HG03558 (cell line): ENCODE results near the gene EYA4.
"Not testable (repeated sequence)": the region's sequence is repeated elsewhere in the genome, so short reads cannot be mapped to it uniquely, and the experiment has no call there.

ENCODE experiments used
- ATAC-seq: cut with Tn5 transposase; IDR thresholded peaks from one replicate; pipeline ENCODE4 v1.9.1; 2021; ENCODE audit warnings: moderate number of reproducible peaks; ENCODE audit not compliant: unreplicated experiment; ENCODE audit errors: extremely low read depth

Gene EYA4

DNA sequence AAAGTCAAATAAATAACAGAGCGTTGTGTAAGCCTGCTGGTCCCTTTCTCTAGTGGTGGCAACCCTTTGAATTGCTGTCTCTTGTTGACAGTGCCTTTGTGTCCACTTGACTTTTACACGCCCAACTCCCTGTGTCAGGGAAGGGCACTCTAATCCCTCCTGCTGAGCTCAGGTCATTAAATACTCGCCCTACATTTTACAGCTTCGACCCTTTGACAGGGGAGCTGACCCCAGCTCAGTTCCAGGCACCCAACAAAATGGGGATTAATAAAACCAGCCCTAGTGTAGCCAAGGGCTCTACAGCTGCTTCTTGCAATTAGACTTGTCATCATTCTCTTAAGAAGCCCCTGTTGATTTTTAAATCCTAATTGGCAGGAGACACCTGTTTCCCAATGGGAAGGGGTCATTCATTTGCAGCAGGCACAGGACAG, 308.2 kb downstream of the EYA4 start:
- ATAC-seq = no peak

- ATAC-seq = no peak
Observed at GRCh38 chr6:133550026-133550425, 308.9 kb downstream of the EYA4 start.

DNA sequence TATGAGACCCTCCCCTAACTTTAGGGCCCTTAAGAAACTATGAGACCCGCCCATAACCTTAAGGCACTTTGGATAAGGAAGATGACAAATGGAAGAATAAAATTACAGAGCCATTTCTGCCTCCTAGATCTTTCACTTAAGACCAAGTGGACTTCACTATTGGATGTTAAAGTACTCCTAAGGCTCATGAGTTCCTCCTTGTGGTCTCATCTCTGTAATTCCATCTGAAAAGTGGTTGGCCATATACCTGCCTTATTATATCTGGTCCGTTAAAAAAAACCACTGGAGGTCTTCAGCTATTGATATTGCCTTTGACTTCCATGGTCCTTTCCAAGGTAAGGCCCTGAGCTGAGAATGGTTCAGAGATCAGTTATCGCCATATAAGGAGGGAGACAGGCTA, 310.3 kb downstream of the EYA4 start:
- no peak for ATAC-seq

- no peak for ATAC-seq
Observed at GRCh38 chr6:133551847-133552341, 310.7 kb downstream of the EYA4 start.

DNA sequence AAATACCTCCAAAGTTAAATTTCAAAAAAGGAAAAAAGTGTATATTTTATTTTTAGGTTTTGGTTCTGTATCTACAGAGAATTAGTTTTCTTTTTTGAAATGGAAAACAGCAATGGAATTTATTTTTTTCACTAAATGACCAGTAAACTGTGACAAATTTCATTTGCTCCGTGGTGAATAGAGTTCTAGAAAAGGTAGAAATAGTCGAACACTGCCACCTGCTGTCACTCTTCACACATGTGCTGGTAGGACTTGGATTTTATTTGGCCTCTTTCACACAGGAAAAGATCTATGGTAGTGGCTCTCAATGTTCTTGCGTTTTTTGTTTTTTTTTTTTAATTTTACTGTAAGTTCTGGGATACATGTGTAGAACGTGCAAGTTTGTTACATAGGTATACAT, 312.5 kb downstream of the EYA4 start:
- no peak for ATAC-seq

GRCh38 chr6:133554121-133554520, 313.0 kb downstream of the EYA4 start:
- not testable (repeated sequence) for ATAC-seq

DNA sequence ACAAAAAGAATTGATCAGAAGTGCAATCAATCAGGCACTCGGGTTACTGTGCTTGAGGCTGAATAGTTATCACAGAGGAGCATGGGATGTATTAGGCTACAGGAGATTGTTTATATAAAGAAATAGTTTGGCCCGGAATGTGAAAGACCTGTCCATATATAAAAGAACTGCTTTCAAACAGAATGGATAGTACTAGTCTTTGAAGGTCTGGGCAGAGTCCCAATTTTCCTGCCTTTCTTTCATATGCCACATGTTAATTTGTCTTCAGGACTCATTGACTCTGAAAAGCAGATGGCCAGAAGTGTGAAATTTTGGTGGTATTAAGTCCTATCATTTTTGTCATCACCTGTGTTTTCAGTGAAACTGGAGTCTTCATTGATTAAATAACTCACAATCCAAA, 314.5 kb downstream of the EYA4 start:
- no peak for ATAC-seq

GRCh38 chr6:133559926-133560325, 318.8 kb downstream of the EYA4 start:
- no peak for ATAC-seq

DNA sequence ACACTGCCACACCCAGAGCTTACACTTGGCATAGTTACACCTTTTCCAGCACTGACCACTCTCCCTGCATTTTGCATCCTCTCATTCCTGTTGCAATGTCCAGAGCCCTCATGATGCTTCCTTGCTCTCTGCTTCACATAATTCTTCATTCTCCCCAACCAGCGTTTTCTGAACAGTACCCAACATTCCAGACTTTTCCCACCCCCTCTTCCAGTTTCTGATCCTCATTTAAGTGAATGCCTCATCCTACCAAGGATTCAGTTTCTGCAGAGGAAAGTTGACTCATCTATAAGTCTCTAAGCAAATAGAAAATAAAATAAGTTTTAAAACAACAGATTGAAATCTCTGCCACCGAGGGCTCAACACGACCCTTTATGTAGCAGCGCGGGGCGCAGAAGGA, 326.5 kb downstream of the EYA4 start:
- no peak for ATAC-seq

- ATAC-seq = no peak
Observed at GRCh38 chr6:133568970-133569889, 328.1 kb downstream of the EYA4 start.

DNA sequence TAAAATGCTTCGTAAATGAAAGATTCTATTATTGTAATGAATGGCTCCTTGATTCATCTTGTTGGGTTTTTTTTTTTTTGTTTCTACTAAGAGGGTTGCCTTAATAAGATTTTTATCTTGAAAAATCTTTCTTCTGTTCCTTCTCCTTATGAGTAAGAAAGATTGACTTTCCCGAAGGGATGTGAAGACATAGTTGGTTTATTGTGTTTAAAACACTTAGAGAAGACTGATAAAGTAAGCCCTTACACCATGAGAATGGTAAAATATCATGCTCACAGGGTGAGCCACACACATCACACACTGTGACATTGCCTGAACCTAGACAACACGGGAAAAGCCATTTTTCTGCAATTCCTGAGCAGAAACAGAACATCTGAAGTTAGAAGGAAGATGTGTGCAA, 330.5 kb downstream of the EYA4 start:
- no peak for ATAC-seq

GRCh38 chr6:133577851-133578250, 336.7 kb downstream of the EYA4 start:
- no peak for ATAC-seq
